HG02798 (cell line): ENCODE data around the gene KRT71.

Source experiments
- ATAC-seq: cut with Tn5 transposase; IDR thresholded peaks from one replicate; pipeline ENCODE4 v1.9.1; 2021; ENCODE audit warnings: mild to moderate bottlenecking; ENCODE audit not compliant: unreplicated experiment, poor library complexity

Gene KRT71

GRCh38 chr12:52524241-52524897 is 28.6 kb downstream of the KRT71 start:
- no peak for ATAC-seq

- no peak for ATAC-seq
These were observed 29.1 kb downstream of the KRT71 start for GRCh38 chr12:52523824-52524223.

- no peak for ATAC-seq
These were observed 30.5 kb downstream of the KRT71 start for GRCh38 chr12:52522346-52523011.

- no peak for ATAC-seq
These were observed 31.2 kb downstream of the KRT71 start for GRCh38 chr12:52521568-52522266.

GRCh38 chr12:52521175-52521567 is 31.8 kb downstream of the KRT71 start:
- no peak for ATAC-seq

GRCh38 chr12:52519826-52520662 is 32.9 kb downstream of the KRT71 start, which contains the start of gene KRT5:
Gene KRT5 (minus strand): TSS chr12:52520394. CDS start chr12:52520296, 98 bp downstream.
- ATAC-seq, result no peak

- ATAC-seq, result no peak
These were observed 33.6 kb downstream of the KRT71 start for GRCh38 chr12:52519387-52519703.

- no peak for ATAC-seq
These were observed 34.2 kb downstream of the KRT71 start for GRCh38 chr12:52518574-52519386.

- no peak for ATAC-seq
These were observed 35.1 kb downstream of the KRT71 start for GRCh38 chr12:52517888-52518287.

- no peak for ATAC-seq
These were observed 35.7 kb downstream of the KRT71 start for GRCh38 chr12:52517005-52517835.

- ATAC-seq, result no peak
These were observed 36.8 kb downstream of the KRT71 start for GRCh38 chr12:52515927-52516831.

GRCh38 chr12:52515319-52515646 is 37.7 kb downstream of the KRT71 start:
- ATAC-seq, result no peak

- no peak for ATAC-seq
These were observed 38.2 kb downstream of the KRT71 start for GRCh38 chr12:52514471-52515318.

GRCh38 chr12:52513736-52514135 is 39.2 kb downstream of the KRT71 start:
- no peak for ATAC-seq

GRCh38 chr12:52508211-52508610 is 44.7 kb downstream of the KRT71 start:
- ATAC-seq, result no peak

GRCh38 chr12:52506858-52507715 is 45.9 kb downstream of the KRT71 start:
- no peak for ATAC-seq
